ENCODE measurements around the gene CACNA1F. TPM values are rescaled to one million over a fixed set of nuclear protein-coding genes. Genes with fewer than 3 reads are reported as not detected.
A peak's percentile ranks its signal among the peaks of the same experiment; 100 is the strongest.

The CACNA1F gene
- polyA plus RNA-seq (ENCODE audit: insufficient read length in 4 of 4) = under 1 TPM; 0.11 to 0.33 (median 0.22) TPM

DNA sequence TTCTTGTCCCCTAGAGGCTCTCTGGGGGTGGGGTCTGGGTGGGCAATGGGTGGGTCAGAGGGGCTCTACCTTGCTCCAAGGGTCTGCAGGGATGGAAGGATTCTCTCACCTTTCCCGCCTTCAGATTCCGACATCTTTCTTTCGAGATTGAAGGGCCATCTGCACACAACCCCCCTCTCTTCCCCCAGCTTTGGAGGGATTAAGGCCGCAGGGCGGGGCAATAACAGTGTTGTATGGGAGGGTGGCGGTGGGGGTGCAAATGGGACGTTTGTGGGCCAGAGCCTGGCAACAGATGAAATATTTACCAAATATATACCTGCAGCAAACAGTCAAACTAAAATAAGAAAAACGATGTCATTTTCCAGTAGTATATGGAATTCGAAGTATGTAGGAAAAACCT is at the start of gene CACNA1F:
Gene CACNA1F, minus strand, starts transcription at position 165 of the 400 bp plus-strand sequence. Its CDS starts 31 bp downstream, at position 134.
- no peak for DNase-seq (ENCODE audit: low read depth in 4 of 4, low spot score in 2 of 4)

DNA sequence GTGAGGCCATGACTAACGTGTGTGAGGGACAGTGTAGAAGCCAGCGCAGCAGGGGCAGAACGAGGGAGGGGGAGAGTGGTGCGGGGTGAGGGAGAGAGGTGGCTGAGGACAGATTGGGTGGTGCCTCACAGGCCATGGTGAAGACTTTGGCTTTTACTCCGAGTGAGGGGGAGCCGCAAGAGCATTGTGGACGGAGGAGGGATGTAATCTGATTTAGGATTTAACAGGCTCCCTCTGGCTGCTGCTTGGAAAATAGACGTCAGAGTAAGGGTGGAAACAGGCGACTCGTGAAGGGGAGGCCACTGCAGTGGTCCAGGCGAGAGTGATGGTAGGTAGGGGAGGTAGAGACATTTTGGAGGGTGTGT is 49.5 kb upstream of the CACNA1F start:
- no peak for DNase-seq (ENCODE audit: low read depth in 4 of 4, low spot score in 2 of 4)

DNA sequence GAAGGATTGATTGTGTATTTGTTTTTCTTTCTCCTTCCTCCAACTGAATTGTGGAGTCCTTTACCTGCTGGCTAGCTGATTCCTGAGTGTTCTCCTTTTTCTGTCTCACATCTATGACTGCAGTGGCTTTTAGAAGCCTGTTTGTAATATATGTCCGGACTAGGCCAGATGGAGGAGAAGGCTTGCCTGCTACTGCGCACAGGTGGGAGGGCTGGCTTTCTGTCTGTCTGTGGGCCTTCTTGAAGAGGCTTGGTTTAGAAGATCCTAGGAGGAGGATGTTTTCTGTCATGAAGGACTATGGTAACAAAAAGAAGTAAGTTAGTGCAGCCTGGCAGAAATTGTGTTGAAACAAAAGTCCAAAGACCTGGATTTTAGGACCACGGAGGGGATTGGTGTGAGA is 44.9 kb upstream of the CACNA1F start:
- no peak for DNase-seq (ENCODE audit: low read depth in 4 of 4, low spot score in 2 of 4)

DNA sequence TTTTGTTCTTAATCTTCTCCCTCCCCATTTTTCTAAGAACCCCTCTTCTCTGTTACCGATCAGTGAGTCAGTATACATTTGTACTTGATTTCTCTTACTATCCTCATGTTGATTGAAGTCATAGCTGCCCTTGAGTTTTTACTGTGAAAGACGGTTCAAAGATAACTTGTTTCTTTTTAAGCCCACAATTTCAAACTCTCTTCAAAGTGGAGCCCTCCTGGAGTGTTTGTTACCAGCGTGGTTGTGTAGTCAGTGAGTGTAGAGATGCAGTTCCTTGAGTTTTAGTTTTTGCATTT is 44.3 kb upstream of the CACNA1F start:
- no peak for DNase-seq (ENCODE audit: low read depth in 4 of 4, low spot score in 2 of 4)

DNA sequence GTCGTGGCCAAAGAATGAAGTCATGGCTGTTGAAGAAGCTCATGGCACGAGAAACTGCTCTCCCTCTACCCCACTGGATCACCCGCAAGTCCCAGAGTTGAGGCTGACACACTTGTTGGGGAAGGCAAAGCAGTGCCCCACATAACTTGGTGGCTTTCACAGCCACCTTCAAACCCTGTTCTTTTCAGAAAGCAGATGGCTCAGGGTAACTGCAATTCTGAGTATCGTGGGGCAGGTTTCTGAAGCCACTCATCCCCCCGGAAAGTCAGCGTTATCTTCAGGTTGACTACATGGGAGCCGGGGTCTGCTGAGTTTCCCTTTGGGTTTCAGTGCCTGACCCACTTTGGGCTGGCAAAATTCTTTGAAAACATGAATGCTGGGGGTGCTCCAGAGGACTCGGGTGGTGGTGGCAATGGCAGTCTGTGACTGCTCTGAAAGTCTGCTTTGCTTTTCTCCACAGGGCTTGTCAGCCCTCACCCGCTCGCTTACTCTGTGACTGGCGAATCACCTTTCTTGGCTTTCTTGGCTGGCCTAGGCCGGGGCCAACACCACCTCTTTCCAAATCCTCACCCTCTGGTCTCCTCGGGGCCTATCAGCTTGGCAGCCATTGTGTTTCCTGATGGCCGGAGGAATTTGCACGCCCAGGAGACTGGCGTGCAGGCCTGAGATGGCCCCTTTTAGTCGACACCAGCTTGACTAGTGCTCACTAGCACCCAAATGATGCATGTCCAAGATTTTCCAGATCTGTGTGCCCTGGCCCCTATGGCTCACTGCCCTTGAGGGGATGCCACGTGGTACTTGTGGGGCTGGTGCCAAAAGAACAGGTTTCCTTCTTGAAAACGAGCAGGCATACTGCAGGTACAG is 43.8 kb upstream of the CACNA1F start:
- DNase-seq (ENCODE audit: low read depth in 4 of 4, low spot score in 2 of 4) = no peak

DNA sequence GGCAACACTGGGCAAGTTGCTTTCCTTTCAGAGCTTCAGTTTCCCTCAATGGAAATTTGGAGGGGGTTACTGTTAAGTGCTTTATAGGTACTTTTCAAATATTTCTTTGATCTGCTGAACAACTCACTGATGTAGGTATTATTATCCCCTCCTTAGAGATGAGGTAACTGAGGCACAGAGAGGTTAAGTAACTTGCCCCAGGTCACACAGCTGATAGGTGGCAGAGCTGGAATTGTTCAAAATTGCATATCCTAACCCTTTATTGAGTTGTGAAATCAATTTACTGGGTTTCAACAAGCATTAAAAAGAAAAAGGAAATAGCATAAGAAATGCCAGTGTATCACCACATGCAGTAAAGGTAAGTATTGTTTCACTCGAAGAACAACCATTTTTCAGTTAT is 43.1 kb upstream of the CACNA1F start:
- no peak for DNase-seq (ENCODE audit: low read depth in 4 of 4, low spot score in 2 of 4)

DNA sequence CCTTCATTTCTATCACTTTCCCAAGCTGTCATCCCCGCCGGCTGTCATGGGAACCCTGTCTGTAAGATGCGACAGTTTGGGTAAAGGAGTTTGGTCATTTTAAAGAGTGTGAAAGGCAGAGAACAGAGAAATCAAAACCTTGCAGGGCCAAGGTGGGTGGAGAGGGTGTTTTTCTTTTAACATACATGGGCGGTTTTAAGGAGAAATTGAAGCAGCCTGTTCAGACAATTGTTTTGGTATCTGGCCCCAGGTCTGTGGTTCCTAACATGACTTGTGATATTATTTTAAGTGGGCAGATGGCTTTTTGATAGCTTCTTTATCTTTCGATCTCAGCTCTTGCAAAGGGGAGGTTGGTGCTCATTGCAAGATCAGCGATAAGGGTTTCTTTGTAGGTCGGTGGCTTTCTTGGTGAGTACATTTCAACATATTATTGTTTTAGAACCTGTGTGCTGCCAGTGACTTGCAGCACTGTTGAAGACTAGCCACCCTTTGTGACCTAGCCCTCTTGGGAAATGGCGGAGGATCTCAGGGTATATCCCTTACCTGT is 40.1 kb upstream of the CACNA1F start:
- no peak for DNase-seq (ENCODE audit: low read depth in 4 of 4, low spot score in 2 of 4)

DNA sequence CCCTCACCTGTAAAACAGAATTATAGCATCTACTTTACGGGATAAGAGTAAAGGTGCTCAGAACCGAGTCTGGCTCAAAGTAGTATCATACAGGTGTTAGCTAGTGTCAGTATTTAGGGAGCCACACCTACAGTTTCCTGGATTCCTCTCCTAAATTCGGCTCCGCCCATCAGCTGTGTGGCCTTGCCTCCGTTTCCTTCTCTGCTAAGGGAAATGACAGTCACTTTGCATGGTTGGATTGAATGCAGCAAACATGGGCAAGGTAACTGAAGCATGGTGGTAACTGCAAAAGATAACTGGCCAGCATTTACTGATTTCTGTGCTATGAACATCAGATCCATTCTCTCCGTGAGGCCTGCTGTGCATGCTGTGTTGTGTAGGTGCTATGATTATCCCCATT is 39.3 kb upstream of the CACNA1F start:
- DNase-seq (ENCODE audit: low read depth in 4 of 4, low spot score in 2 of 4) = no peak

DNA sequence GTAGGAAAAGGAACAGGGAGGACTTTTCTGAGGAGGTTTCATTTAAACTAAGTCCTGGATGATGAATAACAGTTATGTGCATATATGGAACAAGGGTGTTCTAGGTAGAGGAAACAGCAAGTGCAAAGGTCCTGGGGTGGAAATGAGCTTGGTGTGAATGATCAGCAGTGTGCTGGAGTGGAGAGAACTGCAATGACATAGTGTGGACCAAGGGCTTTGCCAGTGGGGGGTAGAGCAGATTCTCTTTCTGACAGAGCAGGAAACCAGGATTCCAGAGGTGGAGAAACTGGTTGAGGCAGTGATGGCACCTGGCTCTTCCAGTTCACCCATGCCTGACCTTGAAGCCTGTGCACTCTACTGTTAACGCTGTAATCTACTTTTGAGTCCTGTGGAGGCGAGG is 38.2 kb upstream of the CACNA1F start:
- no peak for DNase-seq (ENCODE audit: low read depth in 4 of 4, low spot score in 2 of 4)

DNA sequence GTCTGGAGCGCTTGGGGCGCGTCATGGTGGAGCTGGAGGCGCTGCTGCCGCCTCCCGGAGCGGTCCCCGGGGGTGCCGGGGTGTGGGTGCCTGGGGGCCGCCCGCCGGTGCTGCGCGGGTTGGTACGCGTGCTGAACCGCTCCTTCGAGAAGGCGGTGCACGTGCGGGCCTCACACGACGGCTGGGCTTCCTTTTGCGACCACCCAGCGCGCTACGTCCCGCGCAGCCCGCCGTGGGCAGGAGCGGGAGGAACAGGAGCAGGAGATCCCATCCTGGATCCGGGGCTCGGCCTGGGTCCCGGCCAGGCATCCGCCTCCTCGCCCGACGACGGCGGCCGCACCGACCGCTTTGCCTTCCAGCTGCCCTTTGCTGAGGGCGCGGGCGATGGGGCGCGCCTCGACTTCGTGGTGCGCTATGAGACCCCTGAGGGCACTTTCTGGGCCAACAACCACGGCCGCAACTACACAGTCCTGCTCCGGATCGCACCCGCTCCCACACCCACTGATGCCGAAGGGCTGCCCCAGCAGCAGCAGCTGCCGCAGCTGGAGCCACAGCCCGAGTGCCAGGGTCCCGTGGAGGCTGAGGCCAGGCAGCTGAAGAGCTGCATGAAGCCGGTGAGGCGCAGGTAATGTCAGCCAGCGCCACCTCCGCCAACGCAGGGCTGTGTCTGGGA is 37.2 kb upstream of the CACNA1F start:
- no peak for DNase-seq (ENCODE audit: low read depth in 4 of 4, low spot score in 2 of 4)

DNA sequence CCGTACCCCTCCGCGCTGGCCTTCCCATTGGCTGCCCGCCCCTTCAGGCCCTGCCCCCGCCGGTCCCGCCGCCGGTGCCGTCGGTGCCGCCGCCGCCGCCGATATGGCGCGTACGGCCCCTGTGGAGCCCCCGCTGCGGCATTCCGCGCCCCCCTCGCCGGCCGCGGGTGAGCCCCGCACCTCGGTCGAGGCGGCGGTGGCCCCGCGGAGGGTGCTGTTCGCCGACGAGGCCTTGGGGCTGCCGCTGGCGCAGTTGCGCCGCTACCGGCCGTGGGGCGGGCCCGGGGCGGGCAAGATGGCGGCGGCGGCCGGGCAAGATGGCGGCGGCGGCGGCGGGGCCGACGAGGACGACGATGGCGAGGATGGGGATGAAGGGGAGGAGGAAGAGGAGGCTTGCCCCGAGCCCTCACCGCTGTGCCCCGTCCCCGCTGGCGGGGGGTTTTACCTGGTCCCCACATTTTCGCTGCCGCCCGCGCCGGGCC is 36.7 kb upstream of the CACNA1F start, which contains the start of gene PPP1R3F:
Gene PPP1R3F, plus strand, starts transcription at position 27 of the 482 bp plus-strand sequence. Its CDS starts 77 bp downstream, at position 104.
- DNase-seq (ENCODE audit: low read depth in 4 of 4, low spot score in 2 of 4) = no peak

DNA sequence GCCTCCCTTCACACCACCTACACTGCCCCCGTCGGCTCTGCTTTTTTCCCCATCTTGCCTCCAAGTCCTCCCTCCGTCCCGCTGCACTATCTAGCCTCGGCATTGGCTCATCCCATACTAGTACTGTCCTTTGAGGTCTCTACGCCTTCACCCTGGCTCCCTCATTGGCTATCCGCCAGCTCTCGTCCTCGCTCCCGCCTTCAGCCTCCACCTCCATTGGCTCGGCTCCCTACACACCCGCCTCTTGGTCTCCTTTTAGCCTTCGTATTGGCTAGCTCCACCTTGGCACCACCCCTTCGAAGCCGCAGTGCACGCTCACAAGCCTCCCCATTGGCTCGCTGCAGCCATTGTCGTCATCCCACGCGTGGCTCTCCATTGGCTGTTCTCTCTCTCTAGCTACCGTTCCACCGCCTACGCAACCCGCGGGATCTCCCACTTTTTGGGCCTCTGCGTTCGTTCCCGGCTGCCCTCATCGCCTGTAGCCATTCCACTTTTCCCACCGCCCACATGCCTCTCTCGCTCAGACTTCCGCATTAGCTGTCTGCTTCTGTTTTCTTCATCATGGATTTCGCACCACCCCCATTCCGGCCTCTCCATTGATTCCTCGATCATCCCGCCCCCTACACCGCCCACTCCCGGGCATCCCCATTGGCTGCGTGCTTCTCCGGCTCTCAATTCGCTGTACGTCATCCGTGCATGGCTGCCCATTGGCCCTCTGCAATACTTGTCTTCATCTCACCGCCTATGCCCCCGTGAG is 36.0 kb upstream of the CACNA1F start:
- peak; percentile 86 to 93 (median 90) for DNase-seq (ENCODE audit: low read depth in 4 of 4, low spot score in 2 of 4)

DNA sequence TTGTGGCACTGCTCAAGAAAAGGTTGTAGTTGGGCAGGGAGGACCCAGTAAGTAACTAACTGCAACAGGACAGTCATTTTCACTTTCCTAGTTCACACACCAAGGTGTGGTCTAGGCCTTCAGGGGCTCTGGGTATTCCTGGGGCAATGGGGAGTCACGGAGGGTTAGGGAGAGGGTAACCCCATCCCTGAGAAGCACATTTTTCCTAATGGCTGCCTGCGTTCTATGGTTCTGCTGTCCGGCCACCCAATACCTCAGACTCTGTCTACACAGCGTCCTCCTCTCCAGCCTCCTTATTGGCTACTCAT is 35.5 kb upstream of the CACNA1F start:
- DNase-seq (ENCODE audit: low read depth in 4 of 4, low spot score in 2 of 4) = no peak

DNA sequence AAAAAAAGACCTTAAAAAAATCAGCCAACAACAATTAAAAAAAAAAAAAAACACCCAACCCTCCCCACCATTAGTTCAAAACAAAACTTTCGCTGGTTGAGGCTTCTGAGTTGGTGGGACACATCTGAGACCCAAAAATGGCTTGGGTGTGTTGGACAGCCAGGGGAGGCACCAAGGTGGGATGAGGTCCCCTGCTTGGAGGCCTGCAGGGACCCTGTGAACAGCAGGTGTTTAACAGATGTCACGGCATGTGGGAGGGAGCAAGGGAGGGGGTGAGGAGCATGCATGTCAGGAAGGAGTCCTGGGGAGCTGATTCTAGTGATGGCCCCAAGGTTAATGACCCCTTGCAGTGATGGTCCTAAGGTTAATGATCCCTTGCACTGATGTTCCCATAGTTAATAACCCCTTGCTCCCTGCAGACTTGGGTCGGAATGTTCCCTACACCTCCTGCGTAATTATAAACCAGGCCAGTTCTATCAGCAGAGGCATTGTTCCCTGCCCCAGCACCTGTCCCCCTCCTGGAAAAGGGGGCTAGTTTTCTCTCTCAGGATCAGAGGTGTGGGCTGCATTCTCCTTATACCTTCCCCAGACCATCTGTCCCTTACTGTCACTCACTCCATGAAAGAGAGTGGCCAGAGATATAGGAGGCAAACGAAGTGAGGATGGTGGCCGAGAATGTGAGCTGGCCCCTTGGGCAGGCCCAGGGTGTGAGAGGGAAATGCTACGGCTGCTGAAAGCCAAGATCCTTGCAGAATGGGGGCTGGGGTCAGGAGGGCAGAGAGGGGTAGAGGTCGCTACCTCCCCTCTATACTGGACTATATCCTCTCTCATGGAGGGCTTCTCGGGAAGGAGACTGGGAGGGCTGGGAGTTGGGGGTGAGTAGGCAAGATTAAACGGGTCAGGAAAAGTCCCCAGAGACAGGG is 33.6 kb upstream of the CACNA1F start:
- no peak for DNase-seq (ENCODE audit: low read depth in 4 of 4, low spot score in 2 of 4)

DNA sequence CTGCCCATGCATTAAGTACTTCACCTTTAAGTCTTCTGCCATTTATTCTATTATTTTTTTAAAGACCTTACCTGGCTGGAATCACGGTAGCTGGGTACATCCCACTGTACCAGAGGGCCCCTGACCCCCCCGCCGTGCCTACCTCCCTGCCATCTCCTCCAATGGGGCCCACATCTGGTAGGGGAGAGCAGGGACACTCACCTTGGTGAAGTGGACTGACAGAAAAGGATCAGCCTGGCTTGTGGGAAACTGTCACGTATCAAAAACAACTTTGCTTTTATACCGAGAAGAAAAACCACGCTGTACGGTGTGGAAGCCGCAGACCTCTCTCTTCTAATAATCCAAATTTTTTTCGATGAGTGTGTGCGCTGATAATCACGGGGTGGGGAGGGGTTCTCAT is 31.3 kb upstream of the CACNA1F start, which contains the start of gene FOXP3:
Gene FOXP3, minus strand, starts transcription at position 251 of the 400 bp plus-strand sequence. CDS start 6,205 bp downstream, outside the sequence.
- no peak for DNase-seq (ENCODE audit: low read depth in 4 of 4, low spot score in 2 of 4)

DNA sequence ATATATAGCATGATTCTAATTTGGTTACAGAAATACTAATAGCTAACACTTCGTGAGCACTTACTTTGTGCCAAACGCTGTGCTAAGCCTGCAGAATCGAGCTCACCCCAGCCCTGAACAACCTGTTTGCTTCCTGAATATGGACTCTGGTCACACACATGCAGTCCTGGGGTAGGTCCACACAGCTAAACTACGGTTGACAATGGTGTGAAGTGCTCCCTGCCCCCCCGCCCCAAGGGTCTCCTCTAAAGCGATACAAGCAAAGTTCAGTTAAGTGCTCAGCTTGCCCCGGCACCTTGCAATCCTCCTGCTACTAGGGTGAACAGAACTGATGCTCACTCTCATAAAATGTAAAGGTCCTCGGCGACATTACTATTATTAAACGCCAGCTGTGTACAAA is 30.5 kb upstream of the CACNA1F start:
- no peak for DNase-seq (ENCODE audit: low read depth in 4 of 4, low spot score in 2 of 4)

DNA sequence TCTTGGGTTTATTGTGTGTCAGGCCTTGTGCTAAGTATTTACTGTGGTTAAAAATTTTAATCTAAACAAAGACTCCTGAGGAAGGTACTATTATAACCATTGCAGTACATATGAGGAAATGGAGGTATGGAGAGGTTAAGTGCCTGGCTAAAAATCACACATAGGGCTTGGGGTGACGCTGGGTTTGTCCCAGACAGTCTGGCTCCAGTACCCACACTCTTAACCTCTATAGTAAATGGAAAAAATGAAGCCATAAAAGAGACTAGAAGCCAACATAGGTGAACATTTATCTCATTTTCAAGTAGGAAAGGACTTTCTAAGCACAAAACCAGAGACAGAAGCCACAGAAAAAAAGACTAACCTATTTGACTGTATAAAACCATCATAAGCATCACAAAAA is 29.5 kb upstream of the CACNA1F start:
- no peak for DNase-seq (ENCODE audit: low read depth in 4 of 4, low spot score in 2 of 4)

DNA sequence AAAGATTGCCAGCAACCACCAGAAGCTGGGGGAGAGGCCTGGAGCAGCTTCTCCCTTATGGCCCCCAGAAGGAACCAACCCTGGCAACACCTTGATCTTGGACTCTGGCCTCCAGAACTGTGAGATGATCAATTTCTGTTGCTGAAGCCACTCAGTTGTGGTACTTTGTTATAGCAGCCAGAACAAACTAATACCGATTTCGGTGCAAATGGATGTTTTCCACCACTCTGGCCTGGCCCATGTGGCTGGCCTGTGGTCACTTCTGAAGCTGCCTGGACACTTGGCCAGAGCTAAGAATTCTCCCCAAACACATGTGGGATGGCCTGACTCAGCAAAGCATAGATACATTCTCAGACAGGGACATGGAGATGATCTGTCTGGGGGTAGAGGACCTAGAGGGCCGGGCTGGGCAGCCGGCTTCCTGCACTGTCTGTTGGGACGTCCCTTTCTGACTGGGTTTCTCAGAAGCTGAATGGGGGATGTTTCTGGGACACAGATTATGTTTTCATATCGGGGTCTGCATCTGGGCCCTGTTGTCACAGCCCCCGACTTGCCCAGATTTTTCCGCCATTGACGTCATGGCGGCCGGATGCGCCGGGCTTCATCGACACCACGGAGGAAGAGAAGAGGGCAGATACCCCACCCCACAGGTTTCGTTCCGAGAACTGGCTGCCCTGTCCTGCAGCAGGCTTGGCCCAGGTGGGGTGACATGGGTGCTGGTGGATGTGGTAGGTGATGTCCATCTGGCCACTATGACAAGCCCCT is 27.3 kb upstream of the CACNA1F start:
- DNase-seq (ENCODE audit: low read depth in 4 of 4, low spot score in 2 of 4) = no peak

DNA sequence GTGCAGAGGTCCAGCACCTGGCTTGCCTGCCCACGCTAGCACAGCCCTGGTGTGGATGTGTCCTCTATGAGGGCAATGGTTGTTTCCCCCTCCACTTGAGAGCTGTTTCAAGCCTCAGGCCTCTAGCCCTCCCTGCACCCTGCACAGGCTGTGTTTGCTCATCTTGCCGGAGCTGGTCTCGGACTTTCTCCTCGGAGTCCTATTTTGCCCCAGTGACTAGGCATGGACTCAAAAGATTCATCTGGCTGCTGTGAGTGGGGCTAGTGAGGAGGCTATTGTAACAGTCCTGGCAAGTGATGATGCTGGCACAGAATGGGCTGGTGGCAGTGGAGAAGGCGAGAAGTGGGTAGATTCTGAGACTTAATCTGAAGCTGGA is 25.6 kb upstream of the CACNA1F start:
- DNase-seq (ENCODE audit: low read depth in 4 of 4, low spot score in 2 of 4) = no peak

All from left renal cortex interstitium (tissue), 4 donors.